GM21367 (cell line): ENCODE results near the gene SHE.
"Not testable (repeated sequence)": the region's sequence is repeated elsewhere in the genome, so short reads cannot be mapped to it uniquely, and the experiment has no call there.

Experiments
- ATAC-seq: cut with Tn5 transposase; IDR thresholded peaks from one replicate; pipeline ENCODE4 v1.9.1; 2021; ENCODE audit not compliant: unreplicated experiment

SHE gene

GRCh38 chr1:154502066-154502743, at the start of gene SHE, which contains the start of gene TDRD10:
Gene SHE, minus strand, starts transcription at chr1:154502412. Its CDS starts 386 bp downstream, at chr1:154502026.
Gene TDRD10, plus strand, starts transcription at chr1:154502219. Its CDS starts 4,685 bp downstream, at chr1:154506904.
- ATAC-seq, result no peak

GRCh38 chr1:154551474-154551873, 49.3 kb upstream of the SHE start:
- no peak for ATAC-seq

- ATAC-seq, result no peak
These were observed 48.4 kb upstream of the SHE start for GRCh38 chr1:154550657-154551056.

GRCh38 chr1:154550070-154550469, 47.9 kb upstream of the SHE start:
- ATAC-seq, result no peak

GRCh38 chr1:154549202-154549770, 47.1 kb upstream of the SHE start:
- no peak for ATAC-seq

- ATAC-seq, result no peak
These were observed 45.8 kb upstream of the SHE start for GRCh38 chr1:154548028-154548427.

GRCh38 chr1:154547105-154547732, 45.0 kb upstream of the SHE start:
- no peak for ATAC-seq

- no peak for ATAC-seq
These were observed 44.3 kb upstream of the SHE start for GRCh38 chr1:154546264-154547063.

- no peak for ATAC-seq
These were observed 39.0 kb upstream of the SHE start for GRCh38 chr1:154541231-154541630.

- ATAC-seq, result no peak
These were observed 37.6 kb upstream of the SHE start for GRCh38 chr1:154539486-154540483.

GRCh38 chr1:154536570-154536969, 34.4 kb upstream of the SHE start:
- no peak for ATAC-seq

GRCh38 chr1:154533952-154534844, 32.0 kb upstream of the SHE start:
- no peak for ATAC-seq

GRCh38 chr1:154531950-154532349, 29.7 kb upstream of the SHE start:
- not testable (repeated sequence) for ATAC-seq

- ATAC-seq, result no peak
These were observed 27.1 kb upstream of the SHE start for GRCh38 chr1:154529308-154529707.

- no peak for ATAC-seq
These were observed 25.0 kb upstream of the SHE start for GRCh38 chr1:154527192-154527591.

GRCh38 chr1:154524881-154525280, 22.7 kb upstream of the SHE start:
- ATAC-seq, result no peak

GRCh38 chr1:154521695-154522094, 19.5 kb upstream of the SHE start:
- no peak for ATAC-seq

- no peak for ATAC-seq
These were observed 18.1 kb upstream of the SHE start for GRCh38 chr1:154520333-154520732.

- ATAC-seq, result no peak
These were observed 17.4 kb upstream of the SHE start for GRCh38 chr1:154519591-154519991.
